HG02885 (cell line): Measurements from ENCODE around the gene RFLNA.

Source experiments
- ATAC-seq: cut with Tn5 transposase; IDR thresholded peaks from one replicate; pipeline ENCODE4 v1.9.1; 2021; ENCODE audit warnings: mild to moderate bottlenecking; ENCODE audit not compliant: unreplicated experiment, poor library complexity

RFLNA gene

DNA sequence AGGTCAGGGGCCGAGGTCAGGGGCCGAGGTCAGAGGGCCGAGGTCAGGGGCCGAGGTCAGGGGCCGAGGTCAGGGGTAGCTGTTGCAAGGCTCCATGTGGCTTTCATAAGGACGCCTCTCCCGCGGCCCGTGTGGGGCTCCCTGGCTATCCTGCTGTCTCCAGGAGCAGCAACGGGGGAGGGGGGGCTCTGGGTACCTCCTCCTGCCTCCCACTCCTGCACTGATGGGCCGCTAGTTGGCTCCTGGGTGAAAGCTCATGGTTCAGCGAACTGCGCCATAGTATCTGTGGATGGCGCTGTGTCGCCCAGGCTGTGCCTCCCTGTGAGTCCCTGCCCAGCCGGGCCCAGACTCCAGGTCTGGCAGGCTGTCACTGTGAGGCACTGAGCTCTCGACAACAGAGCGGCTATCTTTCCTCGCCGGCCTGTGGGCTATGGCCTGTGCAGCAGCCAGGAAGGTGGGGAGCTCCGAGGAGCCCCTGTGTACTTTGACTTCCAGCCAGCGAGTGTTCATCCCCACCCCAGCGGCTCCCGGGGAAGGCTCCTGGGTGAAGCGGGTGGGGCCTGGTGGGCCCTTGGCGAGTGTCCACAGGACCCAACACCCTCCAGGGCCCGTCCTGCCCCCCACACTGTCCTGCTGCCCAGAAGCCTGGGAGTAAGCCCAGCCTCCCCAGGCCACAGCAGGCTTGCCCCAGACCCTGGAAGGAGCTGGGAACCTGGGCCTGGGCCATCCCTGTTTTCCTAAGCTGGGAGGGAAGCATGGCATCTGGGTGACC lies 8.1 kb downstream of the RFLNA start:
- no peak for ATAC-seq

DNA sequence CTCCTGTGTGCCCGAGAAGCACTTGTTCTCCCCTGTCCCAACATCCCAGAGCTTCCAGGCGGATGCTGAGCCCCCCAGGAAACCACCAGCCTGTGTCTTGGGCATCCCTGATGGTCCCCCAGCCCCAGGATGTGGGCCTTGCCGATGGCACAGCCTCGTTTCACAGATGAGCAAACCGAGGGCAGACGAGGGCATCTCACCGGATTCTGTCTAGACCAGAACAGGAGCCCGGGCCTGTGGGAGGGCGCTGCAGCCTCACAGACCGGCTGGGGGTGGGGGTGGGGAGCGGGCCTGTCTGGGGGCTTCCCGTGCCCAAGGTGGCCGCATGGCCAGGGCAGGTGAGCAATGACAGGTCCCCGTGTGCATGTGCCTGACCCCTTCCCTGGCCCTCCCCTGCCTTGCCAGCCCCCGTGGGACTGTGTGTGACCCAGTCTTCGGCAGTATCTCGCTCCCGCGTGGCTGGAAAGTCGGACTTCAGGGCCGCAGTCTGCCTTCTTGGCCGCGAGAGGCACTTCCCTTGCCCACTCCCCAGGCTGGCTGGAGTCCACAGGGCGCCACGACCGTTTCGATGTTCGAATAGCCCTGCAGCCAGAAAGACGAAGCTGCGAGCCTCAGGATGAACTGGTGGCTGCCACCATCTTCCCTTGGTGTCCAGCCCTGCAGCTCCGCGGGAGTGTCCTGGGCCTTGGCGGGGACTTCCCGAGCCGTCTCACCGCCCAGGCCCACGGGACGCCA lies 8.9 kb downstream of the RFLNA start:
- no peak for ATAC-seq

DNA sequence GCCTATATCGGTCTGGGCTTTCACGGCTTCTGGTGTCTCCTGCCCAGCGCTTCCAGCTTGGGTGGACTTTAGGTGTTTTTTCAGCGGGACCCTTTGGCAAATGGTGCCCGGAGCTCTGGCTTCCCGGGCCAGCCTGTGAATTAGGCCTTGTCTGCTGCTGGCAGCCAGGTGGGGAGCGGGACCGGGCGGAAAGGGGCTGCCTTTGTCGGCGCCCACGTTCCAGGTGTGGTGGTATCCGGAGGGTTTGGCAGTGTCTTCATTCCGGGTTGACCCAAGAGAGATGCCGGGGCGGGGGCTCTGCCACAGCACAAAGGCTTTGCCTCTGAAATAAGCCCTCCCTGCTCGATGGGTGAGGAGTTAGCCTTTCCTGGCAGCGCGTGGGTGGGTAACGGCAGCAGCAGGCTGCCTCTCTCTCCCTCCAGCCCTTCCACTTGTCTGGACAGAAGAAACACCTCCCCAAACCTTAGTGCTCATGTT lies 9.5 kb downstream of the RFLNA start:
- no peak for ATAC-seq

DNA sequence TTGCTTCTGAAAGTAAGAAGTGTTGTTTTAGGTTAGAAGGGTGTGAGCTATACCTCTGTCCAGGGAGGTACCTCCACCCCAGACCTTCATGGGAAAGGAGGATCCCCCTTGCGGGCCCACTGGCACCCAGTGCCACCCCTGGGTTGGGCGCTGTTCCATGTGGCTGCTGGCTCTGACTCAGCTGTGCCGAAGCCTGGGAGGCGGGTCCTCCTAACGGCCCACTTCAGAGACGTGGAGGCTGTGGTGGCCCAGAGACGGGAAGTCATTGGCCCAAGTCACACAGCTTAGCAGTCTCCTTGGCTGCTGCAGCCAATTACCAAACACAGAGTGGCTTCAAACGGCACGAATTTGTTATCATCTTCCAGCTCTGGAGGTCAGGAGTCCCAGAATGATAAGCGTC lies 10.2 kb downstream of the RFLNA start:
- ATAC-seq: no peak

DNA sequence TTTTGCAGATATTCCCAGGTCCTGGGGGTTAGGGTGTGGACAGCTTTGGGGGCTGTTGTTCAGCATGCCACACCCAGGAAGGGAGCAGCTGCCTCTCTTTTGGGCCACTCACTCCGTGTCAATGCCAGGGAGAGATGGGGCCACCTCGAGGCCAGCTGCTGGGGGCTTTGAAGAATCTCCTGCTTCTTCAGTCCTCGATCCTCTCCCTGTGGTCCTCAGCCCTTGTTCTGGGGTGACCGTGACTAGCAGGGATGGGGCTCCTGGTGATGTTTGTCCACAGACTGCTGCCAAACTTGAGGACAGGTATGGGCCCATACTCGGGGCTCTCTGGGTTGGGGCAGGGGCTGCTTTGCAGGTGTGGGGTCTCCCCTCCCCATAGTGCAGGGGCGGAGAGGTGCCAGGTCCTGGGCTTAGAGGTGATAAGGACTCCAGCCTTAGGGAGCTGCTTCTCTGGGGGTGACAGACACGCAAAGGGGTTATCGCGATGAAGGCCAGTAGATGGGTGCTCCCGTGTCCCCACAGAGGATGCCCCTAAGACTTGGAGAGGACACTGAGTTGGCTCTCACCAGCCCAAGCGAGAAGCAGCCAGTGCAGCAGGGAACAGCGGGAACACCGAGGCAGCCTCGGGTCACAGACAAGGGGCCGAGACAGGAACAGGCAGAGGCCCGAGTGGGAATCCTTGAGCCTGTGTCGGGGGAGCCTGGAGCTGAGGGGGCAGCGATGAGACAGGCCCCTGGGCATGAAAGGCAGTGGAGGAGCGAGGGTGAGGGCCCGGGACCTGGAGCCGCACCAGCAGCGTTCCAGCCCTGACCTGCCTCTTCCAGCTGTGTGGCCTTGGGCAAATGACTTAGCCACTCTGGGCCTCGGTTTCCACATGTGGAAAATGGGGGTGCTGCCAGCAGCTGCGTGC lies 11.1 kb downstream of the RFLNA start:
- ATAC-seq: no peak

DNA sequence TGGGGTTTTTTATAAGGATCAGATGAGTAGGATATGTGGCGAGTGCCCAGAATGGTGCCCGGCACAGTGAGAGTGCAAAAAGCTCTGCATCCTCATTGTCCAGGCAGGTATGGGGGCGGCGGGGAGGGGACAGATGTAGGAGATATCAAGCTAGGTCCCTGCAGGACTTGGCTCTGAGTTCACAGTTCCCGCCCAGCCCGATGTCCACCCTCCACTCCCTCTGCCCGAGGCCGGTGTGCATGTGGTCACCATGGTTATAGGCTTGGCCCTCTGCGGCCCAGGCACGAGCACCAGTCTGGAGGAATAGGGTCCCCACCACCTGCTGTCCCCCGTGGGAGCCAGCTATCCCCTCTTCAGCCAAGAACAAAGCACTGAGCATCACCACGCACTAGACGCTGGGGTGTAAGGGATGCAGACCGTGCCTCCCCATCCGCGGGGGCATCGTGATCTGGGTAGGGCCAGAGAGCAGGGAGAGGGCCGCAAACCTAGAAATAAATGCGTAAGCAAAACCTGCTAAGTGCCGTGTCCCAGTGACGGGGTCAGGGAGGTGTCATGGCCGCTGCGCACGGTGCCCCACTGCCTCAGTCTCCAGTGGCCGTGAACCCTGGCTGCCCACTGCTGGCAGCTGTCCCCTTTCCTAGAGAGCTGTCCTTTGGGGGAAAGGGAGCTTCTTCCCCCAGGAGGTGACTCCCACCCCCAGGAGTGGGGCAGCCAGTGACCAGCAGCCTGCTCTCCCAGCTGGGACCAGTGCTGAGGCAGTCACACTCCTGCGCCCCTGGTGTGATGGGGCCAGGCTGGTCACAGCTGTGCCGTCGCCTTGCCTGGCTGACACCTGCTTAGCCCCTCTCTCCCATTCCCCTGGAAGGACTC lies 12.0 kb downstream of the RFLNA start:
- ATAC-seq: no peak

DNA sequence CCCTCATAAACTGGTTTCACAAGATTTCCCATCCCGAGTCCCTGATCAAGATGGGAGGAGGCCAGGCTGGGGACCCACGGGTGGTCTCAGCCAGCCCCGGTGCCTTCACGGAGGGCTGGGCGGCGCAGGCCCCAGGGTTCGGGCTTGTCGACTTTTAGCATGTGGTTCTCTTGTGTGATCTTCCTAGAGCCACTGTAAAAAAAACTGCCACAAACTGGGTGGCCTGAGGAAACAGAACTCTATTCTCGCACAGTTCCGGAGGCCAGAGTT lies 12.6 kb downstream of the RFLNA start:
- no peak for ATAC-seq

DNA sequence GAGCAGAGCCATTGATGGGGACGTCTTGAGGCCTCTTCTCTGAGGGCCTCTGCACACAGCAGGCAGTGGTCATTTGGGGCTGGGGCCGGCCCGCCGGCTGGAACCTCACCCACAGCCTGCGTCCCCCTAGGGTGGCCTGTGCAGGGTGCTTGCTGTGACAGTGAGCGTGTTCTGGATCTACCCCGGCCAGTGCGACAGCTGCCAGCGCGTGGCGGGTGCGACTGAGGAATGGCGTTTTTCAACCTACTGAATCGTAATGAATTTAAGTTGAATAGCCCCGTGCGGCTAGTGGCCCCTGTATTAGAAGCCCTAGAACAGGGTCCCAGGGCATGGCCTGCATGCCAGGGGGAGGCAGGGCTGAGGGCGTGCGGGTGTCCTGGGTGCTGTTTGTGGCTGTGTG lies 13.8 kb downstream of the RFLNA start:
- ATAC-seq: no peak

DNA sequence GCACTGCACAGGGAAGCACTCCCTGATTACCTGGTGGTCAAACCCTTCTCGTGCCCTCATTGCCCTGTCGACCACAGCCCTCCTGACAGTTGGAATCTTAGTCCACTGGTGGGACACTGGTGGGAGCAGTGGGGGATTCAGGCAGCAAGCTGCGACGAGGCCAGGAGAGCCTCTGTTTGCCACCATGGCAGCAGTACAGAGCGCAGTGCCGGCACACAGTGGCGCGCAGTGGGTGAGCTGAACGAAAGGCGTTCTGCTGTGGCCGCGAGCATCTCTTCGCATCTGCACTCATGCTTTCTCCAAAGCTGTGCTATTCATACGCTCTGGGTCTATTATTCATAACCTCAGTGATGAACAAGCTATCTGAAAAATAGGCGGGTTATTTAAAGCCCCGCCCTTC lies 14.3 kb downstream of the RFLNA start:
- no peak for ATAC-seq

DNA sequence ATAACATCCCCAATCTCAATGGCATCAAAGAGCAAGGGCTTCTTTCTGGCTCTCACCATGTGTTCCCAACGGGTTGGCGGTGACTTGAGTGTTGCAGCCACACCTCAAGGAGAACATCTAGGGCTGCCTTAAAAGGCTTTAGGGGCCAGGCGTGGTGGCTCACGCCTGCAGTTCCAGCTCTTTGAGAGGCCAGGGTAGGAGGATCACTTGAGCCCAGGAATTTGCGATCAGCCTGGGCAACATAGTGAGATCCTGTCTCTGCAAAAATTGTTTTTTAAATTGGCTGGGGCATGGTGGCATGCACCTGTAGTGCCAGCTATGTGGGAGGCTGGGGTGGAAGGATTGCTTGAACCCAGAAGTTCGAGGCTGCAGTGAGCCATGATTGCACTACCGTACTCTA lies 14.9 kb downstream of the RFLNA start:
- no peak for ATAC-seq

DNA sequence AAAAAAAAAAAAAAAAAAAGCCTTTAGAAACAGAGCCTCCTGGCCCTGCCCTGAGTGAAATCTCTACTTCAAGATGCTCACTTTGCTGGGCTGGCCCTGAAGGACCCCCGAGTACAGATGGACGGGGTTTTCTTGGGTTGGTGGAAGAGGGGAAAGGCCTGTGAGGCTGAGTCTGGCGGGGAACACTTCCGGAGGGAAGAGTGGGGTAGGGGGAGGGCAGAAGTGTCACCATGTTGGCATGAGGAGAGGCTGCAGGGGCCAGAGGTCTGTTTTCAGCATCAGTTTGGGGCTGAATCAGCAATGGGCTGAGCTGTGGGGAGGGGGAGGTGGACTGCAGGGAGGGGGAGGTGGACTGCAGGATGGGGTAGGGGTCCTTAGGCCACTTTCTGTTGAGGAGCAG lies 15.3 kb downstream of the RFLNA start:
- no peak for ATAC-seq

DNA sequence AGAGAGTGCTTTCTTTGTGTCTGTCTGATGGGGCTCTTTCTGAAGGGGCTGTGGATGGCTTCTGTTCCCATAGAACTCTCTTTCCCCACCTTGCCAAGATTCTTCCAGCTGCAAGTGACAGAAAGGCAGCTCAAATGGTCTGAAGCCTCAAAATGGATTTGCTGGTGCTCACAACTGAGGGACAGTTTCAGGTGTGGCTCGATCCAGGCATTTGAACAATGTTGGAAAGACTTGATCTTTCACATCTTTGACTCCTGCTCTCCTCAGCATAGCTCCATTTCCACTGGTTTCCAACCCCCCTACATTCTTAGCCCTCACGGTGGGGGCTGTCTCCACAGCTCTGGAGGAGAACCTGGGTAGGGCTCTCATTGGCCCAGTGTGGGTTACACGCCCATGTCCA lies 15.9 kb downstream of the RFLNA start:
- ATAC-seq: no peak

DNA sequence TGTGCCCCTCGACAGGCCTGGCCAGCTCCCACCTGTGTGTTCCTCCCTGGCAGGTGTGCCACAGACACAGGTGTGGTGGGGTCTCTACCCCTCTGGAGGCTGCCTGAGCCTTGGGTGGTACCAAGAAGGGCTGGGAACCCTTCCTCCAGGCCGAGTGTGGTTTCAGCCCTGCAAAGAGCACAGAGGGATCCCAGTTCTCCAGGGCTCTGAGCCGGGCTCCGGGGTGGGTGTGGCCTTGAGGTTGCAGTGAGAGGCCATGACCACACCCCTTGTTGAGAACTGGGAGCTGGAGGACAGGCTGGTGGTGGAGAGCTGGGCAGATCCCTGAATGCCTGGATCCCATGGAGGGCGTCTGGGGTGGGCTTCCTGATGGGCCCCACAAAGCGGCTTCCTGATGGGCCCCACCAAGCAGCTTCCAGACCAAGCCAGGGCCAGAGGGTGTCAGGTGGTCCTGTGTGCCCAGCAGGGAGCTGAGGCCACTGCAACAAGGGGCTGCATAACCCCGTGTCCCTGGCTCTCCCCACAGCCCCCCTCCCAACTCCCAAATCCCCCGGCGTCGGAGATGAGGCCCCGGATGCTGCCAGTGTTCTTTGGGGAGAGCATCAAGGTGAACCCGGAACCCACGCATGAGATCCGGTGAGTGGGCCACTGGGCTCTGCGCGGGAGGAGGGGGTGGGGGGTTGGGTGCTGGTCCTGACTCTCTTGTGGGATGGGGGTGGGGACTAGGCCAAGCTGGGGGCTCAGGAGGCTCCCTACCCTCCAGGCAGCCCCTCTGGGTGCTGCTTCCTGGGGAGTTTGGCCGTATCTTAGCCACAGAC lies 16.6 kb downstream of the RFLNA start:
- ATAC-seq: no peak

DNA sequence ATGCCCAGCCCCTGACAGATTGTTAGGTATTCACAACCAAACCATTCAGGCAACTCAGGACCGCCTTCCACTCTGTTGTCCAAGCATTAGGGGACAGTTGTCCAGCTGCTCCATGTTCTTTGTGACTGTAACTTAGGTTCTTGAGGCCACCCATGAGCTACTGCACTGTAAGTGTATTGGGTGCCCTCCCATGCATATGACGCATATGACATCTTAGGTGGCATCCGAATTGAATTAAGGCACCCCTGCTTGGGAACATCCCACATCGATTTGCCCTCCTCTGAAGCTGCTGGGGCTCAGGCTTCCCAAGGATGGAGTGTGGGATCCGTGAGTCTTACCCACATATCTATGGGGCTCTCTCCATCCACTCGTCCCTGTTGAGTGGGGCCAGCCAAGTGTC lies 17.7 kb downstream of the RFLNA start:
- no peak for ATAC-seq

DNA sequence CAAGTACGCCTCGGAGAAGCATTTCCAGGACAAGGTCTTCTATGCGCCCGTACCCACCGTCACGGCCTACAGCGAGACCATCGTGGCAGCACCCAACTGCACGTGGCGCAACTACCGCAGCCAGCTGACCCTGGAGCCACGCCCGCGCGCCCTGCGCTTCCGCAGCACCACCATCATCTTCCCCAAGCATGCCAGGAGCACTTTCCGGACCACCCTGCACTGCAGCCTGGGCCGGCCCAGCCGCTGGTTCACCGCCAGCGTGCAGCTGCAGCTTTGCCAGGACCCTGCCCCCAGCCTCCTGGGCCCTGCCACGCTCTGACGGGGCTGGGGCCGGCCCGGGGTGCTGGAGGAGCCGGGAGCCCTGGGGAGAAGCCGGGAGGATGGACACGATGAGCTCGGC lies 19.3 kb downstream of the RFLNA start:
- no peak for ATAC-seq

DNA sequence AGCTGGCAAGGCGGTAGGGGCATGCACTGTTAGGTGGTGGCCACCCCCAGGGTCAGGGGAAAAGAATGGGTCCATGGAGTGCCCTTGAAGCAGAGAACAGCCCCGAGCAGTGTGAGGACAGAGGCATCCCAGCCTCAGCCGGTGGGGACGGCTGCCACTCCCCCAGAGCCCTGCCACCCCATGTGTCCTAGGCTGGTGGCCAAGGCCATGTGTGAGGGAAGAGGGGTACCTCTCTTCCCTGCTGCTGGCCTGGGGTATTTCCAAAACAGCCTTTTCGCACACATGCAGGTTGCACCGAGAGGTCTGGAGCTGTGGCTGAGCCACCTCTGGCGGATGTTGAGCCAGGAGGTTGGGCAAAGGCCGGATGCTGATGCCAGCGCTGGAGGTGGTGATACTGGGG lies 19.9 kb downstream of the RFLNA start:
- no peak for ATAC-seq

DNA sequence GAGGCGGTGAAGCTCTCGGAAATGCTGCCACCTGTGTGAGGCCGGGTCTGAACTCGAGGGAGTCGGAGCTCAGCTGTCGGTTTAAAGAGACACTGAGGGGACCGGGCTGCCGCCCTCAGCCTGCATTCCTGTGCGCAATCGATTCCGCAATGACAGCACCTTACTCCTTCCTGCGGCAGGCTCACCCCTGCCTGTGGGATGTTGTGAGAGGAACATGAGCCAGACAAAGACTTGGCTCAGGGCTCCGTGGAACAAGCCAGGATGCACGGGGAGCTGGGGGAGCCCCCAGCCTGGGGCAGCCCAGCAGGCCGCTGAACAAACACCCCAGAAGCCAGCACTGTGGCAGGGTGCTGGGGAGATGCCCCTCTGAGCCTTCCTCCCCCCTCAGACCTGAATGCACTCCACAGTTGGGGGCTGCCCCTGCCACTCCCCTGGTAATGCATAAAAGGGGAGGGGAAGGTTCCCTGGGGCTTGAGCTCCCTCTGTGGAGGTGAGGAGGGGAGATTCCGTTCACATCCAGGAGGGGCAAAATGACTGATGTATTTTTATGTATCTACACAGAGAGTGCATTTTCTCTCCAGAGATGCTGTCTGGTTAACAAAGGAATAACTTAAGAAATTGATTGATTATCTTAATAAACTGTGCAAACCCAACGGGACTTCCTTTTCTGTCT lies 20.6 kb downstream of the RFLNA start:
- ATAC-seq: no peak

DNA sequence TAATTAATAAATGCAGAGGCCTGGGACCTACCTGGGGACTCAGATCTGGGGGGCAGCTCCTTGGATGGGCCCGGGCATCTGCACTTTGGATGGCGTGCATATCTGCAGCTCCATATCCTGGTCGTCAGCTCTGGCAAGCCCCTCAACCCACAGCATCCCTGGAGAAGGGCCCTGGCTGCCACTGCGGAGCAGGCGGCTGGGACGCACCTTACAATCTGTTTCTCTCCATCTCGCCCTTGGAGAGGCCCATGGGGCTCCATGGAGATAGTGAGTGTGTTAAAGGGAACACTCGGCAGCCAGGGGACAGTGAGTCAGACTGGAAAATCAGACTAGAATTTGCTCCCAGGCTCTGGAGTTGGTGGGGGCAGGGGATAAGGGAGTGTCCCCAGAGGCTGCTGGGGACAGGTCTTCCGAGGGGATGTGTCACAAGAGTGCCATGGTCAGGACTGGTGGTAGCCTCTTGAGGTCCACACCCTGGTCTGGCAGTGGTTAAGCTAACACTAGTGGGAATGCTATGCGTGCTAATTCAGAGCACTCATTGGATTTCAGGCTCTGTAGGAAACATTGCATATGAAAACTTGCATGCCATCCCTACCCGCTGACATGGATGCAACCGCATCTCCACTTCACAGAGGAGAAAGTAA lies 21.5 kb downstream of the RFLNA start:
- no peak for ATAC-seq
